ENCODE measurements around the gene LCT.
"Not testable (repeated sequence)": the region's sequence is repeated elsewhere in the genome, so short reads cannot be mapped to it uniquely, and the experiment has no call there.

Gene LCT

DNA sequence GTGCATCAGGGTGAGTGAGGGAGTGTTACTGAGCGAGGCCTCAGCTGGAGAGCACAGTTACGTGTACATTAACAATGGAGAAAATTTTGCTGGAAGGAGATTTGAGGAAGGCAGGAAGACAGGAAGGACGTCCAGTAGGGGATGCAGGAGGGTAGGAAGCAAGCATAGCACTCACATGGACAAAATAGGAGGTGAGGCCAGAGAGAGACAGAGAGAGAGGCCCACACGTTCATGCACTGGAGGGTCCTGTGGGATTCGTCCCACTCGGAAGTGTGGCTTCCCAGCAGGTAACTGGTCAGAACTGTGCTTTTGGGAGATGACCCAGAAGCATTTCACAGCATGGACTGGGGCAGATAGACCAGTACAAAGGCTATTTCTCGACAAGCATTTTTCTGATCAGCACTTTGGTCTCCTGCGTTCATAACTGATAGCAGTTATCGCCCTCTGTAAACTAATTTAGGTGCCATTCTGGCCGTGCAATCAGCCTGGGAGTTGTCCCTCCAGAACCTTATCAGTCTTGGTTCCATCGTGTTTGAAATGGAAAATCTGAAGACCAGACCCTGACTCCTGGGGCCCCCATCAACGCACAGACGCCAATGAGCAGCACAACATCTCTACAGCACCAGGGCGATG, 5.7 kb downstream of the LCT start:
- no peak for DNase-seq

DNA sequence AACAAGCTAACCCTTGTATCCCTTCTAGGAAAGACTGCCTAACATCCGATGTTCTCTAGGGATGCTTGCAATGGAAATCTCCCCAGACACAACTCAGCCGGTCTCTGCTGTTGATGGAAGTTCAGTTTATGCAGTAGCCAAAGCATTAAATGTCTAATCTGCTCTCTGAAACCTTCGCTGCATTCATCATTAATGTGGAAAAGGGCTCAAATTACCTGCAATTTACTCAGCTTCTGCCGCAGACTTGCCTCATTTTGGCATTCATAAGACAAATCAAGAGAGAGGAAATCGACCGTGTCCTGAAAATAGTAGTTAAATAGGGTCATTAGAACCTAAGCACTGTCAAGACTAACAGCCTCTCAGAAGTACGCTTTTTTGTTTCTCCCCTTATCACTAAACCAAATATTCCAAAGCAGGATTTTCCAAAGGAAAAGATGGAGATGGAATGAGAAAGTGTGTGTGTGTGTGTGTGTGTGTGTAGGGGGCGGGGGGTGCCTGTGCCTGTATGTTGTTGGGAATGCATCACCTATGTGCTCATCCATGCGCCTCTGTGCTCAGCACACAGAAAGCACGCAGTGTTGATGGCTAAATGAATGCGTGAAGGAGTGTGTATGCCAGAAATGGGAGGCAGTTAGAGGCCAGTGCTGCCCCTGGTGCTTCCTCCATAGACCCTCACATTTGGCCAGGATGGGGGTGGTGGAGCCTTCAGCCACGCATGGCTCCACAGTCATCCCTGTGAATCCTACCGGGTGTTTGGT, 7.4 kb downstream of the LCT start:
- DNase-seq = no peak

DNA sequence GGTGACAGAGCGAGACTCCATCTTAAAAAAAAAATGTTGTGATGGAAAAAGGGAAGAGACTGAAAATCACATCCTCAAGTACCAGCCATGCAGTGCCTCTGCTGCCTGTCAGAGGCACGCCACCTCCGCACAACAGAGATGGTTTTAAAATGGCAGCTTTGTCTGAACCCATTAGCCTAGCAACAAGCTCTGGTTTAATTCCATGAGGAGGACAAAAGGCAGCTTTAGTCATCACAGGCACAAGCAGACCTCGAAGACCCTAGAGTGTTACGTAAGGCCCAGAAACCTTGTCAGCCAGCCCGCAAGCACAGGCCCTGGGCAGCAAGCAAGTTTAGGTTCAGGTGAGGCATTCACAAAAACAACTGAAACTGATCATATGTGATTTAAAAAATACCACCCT, 10.4 kb downstream of the LCT start:
- no peak for DNase-seq

DNA sequence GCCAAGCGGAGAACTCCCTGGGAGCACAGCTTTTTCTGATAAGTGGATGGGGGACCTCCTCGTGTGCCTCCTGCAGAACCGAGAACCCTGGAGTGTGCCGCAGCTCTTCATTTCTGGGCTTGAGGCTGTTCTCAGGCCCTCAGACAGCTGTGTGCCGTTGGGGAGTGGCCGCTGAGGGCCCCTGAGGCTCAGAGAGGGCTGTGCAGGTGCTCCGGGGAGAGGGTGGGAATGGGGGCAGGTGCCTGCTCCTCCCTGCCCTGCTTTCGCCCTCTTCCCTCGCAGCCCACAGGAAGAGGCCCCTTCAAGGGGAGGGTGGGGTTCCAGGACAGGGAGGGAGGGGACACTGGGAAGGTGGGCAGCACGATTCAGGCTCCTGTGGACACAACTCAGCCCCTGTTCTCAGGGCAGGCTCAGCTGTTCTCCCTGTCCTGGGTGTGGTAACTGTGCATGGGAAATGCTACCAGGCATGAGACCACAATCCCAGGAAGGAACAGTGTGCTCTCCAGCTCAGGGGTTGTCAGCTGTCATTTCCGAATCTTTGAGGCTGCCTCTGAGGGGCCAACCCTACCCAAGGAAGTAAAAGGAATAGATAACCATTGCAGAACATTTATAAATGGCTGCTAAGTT, 11.3 kb downstream of the LCT start:
- no peak for DNase-seq

DNA sequence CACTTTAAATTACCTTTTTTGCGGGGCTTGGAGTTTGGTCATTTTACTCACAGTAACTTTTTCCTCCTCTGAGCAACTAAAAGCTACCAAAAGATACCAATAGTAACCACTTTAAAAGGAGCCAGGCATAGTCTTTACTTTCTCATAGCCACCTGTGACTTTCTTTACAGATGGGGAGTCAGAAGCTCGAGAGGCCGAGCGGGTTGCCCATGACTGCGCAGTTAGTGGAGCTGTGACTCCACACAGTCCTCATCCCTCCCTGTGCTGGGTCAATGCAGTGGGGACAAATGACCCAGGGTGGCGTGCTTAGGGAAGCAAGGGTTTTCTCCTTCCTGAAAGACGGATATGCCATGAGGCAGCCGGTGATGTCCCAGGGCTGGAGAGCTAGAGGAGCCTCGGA, 11.9 kb downstream of the LCT start:
- DNase-seq = no peak

DNA sequence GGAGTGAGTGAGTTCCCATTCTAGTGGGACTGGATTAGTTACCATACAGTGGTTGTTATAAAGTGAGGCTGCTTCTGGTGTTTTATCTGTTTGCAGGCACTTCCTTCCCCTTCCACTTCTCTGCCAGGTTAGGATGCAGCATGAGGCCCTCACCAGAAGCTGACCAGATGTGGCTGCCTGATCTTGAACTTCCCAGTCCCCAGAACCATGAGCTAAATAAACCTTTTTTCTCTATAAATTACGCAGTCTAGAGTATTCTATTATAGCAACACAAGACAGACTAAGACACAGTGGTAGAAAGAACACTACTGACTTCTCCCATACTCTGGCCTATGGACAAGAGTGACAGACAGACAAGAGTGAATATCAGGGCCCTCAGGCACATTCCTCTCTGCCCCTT, 14.1 kb downstream of the LCT start:
- DNase-seq = no peak

DNA sequence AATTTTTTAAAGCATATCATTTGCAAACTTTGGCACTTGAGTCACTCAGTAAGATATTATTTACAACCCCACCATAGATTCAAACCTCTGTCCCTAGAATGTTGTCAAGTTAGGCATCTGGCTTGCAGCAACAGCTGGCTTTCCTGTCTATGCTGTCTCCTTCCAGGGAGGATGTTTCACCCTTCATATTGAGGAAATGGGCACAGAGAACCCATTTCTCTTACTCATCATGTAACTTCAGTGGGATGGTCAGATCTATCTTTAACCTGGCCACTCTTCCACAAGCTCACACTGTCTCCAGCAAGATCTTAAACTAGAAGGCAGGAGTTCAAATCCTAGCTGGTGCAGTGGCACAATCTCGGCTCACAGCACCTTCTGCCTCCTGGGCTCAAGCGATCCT, 15.8 kb downstream of the LCT start:
- DNase-seq = no peak

DNA sequence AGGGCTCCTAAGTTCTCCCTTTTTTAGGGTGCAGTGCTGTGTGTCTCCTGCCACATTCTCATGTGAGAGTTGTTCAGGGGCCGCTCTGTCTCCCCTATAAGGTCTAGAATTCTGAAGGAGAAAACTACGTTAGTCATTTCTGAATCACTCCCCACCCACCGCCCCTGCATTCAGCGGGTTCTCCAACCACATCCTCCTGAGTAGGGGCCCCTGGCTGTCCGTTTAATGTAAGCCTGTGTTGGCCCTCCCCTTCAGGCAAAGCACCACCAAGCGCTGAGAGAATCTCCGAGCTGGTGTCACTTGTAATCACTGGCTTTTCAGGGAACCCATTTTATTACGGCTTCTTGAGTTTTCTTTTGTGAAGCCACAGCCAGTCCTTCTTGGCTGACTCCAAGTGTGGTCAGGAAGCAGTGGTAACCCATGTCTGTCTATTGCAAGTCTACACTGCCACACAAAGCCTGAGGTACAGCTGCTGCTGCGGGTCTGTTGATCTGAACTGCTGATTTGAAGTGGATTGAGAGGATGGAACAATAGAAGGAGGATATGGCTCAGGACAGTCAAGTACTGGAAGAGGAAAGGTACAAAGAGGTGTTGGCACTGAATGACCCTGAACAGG, 16.9 kb downstream of the LCT start:
- peak; percentile 69 for DNase-seq

DNA sequence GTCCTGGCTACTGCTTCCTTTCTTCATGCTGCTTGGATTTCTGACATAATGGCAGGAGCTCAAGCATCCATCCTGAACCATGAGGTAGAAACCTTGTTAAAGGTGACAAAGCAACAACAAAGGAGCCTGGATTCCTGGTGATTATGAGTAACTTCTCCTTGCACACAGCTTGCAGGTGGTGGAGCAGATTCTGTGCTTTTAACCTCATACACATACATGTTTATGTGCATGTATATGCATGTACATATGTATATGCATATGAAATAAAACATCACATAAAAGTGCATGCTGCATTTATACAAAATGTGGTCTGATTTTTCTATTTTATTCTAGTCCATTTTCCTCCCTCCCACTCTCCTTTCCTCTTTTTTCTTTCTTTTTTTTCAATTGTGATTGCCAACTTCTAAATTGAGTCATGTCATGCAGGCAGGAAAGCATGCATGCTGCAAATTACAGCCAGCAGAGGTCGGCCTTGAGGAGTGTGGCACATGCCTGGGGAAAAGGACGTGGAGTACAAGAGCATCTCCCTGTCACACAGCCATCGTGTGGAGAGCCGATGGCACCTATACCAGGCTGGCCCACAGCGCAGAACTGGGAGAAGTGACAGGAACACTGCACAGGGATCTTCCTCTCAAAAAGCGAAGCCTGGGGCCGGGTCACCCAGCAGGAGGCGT, 17.9 kb downstream of the LCT start:
- peak; percentile 30 for DNase-seq

DNA sequence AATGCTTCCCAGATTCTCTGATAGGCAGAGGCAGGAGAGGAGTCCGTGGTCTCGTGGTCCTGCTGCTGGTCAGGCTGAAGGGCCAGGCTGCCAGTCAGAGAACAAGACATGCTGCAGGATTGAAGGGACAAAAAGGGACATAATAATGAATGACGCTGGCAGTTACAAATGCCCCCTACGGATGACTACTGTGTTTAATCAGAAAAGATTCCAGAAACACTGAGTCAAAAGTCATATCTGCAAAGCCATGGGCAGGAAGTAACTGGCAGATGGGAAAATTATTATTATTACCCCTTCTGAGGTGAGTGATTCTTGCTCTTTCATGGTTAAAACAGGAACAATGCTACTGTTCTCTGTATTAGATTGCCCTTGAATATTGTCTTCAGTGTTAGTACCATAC, 19.0 kb downstream of the LCT start:
- no peak for DNase-seq

DNA sequence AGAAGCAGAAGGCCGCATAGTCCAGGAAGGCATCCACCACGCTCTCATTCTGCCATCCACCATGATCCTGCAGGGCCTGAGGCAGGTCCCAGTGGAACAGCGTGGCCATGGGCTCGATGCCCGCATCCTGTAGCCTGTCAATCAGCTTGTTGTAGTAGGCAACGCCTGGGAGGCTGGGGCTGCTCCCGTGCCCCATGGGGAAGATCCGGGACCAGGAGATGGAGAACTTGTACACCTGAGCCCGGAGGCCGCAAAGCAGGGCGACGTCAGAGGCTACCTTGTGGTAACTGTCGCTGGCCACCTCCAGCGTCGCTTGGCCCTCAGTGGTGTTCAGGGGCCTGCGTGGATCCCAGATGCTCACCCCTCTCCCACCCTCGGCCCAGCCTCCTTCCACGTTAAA, 19.5 kb downstream of the LCT start:
- no peak for DNase-seq

DNA sequence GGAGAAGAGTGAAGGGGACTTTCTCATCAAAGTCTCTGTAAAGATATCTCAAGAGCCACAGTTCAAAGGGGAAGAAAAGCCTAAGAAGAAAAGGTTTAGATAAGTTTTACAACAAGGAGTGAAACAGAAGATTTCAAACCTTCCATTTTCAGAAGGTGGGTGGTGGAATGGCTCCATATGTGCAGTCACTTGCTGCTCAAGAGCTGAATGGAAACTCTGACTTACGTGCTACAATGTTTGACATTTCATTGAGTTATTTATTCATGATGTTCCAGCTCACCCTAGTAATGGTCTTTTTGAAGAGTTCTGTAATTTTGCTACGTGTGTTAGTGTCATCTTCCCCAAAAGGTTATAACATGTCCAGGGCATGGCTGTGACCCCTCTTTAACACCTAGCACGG, 21.7 kb downstream of the LCT start:
- DNase-seq = no peak

DNA sequence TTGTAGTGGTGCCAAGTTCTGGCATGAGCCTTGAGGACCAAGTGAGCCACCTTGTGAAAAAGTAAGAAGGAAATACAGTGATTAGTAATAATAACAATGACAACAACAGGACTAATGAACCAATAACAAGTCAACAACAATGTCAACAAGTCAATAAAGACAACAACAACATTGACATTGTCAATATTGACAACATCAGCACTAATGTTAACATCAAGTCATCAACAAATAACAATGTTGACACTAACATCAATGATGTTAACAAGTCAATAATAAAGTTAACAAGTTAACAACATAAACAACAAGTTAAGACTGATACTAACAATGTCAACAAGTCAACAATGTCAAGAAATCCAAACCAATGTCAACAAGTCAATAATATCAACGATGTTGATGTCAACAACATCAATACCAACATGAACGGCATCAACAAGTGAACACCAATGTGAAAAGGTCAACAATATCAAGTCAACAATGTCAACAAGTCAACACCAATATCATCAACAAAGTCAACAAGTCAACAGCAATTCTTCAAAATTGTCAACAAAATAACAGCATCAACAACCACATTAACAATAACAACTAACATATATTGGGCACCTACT, 24.0 kb downstream of the LCT start:
- no peak for DNase-seq

DNA sequence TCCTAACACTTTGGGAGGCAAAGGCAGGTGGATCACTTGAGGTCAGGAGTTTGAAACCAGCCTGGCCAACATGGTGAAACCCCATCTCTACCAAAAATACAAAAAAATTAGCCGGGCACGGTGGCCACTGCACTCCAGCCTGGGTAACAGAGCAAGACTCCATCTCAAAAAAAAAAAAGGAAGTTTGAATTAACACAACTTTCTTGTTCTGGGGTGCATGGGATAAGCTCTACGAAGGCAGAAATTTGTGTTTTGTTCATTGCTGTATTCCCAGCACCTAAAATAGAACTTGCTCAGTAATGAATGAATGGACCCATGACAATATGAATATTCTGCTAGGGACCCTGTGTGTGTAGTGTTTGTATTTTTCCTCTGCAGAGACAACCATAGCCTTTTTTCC, 29.1 kb downstream of the LCT start:
- not testable (repeated sequence) for DNase-seq

DNA sequence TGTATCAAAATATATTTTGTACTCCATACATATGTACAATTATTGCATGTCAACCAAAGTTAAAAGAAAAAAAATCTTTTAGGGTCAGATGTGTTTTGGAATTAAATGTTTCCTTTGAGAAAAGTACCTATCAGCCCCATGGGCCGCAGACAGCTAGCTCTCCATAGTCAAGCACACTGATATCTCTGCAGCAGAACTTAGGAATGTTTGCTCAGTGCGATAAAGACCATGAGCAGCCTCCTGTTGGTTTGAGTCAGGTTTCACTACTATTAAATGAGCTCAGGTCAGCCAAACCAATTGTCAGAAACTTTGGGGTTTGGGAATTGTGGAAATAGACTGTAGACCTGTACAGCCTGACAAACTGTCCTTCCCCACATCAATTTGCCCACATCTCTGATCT, 33.7 kb downstream of the LCT start:
- no peak for DNase-seq

DNA sequence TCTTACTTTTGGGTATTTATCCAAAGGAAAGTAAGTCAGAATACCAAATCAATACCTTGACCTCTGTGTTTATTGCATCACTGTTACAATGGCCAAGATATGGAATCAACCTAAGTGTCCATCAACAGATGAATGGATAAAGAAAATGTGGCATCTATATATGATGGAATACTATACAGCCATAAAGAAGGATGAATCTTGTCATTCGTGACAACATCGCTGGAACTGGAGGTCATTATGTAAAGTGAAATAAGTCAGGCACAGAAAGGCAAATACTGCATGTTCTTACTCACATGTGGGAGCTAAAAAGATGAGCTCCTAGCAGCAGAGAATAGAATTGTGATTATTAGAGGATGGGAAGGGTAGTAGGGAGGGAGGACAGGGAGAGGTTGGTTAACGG, 34.6 kb downstream of the LCT start:
- no peak for DNase-seq

DNA sequence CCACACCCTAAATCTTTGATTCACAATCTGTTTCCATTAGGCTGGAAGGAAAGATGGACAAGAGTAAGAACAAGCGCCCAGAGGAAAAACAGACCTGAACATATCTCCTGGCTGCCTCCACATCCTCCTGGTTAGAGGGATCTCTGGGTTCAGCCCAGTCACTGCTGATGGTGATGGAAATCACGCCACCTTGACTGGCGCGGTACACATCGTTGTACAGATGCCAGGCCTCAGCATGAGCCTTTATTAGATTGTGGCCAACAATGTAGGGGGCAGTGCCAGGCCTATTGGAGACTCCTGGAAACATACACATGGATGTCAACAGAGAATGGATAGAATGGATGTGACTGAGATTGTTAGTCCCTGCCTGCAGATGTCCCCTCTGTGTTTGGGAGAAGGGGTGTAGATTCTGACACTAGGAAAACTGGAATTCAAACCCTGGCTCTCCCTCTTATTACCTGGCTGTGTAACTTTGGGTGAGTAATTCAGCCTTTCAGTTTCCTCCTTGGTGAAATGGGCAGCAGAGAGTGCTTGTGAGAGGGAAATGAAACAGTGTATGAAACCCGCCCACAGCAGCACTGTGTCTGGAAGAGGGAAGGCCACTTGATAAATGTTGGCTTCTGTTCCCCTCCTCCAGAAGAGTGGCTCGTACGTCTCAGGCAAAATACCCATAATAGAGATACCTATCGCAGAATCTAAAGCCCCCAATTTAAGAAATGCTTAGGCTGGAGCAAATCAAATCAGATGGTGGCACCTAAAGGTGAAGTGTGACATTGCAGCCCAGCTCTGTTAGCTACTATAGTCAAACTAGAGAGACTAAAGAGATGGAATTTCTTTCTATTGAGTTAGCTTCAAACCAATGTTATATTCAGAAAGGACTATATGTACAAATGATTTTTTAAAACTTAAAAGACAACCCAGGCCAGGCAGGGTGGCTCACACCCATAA, 36.2 kb downstream of the LCT start:
- DNase-seq = no peak

DNA sequence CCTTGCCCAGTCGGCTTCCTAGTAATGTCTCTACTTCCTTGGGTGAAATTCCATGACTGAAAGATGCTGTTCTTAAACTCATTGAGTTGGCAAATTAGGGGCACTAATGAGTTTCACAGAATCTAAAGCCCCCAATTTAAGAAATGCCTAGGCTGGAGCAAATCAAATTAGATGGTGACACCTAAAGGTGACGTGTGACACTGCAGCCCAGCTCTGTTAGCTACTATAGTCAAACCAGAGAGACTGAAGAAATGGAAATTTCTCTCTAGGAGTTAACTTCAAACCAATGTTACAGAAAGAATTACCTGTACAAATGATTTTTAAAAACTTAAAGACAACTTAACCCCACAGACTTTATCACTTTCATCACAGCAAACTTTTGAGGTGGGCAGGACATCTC, 37.2 kb downstream of the LCT start:
- DNase-seq = no peak

DNA sequence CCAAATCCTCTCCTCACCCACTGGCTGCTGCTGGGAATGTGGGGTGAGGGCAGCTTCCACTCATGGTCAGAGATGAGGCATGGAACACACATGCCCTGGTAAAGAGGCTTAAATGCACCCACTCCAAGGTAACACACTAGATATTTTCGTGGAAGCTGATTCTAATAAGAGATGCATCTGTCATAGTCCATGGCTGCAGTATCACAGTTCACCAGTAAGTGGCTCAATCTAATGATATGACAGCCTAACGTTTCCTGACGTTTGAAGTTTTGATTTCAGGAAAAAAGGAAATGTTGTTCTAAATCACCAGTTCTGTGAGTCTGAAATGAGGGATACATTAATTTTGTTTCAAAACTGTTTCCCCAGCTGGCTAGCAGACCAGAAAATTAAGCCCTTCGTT, 38.2 kb downstream of the LCT start:
- DNase-seq = no peak

DNA sequence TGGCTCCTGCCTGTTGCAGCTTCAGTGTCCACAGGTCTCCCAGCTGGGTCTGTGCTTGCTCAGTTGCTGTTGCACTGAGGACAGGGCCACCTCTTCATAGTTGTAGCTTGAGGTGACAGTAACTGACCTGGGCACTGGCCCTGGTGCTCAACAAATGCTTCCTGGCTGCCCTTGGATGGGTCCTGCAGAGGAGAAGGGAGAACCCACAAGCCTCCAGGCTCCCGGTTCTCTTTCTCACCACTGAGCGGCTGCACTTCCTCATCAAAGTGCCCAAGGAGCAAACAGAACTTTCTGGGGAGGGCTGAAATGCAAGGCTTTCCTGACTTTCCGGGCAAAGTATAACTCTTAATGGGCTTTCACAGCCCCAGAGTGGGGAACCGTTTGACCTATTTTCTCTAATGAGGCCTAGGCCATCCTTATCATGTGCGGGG, 38.7 kb downstream of the LCT start:
- DNase-seq = no peak

DNA sequence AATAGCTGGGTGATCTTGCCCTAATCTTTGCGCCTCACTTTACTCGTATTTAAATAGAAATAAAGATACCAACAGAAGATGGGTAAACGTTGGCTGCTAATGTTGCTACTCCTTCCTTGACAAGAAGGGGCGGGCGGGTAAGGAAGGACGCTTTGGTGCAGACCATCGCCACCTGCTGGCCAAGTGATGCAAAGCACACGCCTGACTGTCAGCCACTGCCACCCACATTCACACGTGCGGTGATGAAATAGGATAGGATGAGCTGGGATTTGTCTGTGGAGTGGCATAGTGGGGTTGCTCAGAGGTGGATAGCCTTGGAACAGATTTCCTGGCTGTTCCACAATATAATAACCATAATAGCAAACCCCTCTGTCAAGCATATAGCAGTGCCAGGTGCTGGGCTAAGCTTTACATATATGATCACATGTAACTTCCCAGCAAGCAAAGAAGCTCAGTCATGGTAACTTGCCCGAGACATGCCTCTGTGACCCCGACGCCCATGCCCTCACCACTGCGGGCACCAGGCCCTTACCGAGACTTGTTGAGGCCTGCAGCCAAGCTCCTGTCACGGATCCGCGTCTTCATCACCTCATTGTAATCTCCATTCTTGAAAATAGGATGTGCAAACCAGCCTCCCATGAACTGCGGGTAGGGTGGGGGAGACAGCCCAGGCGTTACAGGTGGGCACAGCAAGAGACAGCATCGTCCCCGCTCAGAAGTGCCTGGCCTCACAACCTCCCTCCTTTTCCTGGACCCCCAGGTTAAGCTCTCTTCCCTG, 39.3 kb downstream of the LCT start:
- DNase-seq = peak; percentile 85

Measured in CD4-positive, alpha-beta T cell treated with Interleukin-17A for 4 hours (primary cell).